NCI-H526 treated with DMSO at 0.1 percent for 48 hours (cell line): ENCODE data around the gene PPP2R3B.
"Not testable (repeated sequence)": the region's sequence is repeated elsewhere in the genome, so short reads cannot be mapped to it uniquely, and the experiment has no call there.

Experiments
- DNase-seq: peaks from one replicate; lab custom pipeline; 2025; lab: John Stamatoyannopoulos, UW

Gene PPP2R3B

GRCh38 chrX:402857-403256 lies 16.1 kb upstream of the PPP2R3B start:
- DNase-seq: no peak

- DNase-seq: no peak
Observed at GRCh38 chrX:400258-400657, 13.6 kb upstream of the PPP2R3B start.

- no peak for DNase-seq
Observed at GRCh38 chrX:397575-397974, 10.9 kb upstream of the PPP2R3B start.

- DNase-seq: no peak
Observed at GRCh38 chrX:394830-395229, 8.1 kb upstream of the PPP2R3B start.

GRCh38 chrX:392575-392846 lies 5.8 kb upstream of the PPP2R3B start:
- DNase-seq: no peak

- no peak for DNase-seq
Observed at GRCh38 chrX:391717-392574, 5.2 kb upstream of the PPP2R3B start.

- no peak for DNase-seq
Observed at GRCh38 chrX:390459-390858, 3.8 kb upstream of the PPP2R3B start.

GRCh38 chrX:389021-389441 lies 2.3 kb upstream of the PPP2R3B start:
- DNase-seq: no peak

- DNase-seq: no peak
Observed at GRCh38 chrX:387729-388128, 1.0 kb upstream of the PPP2R3B start.

- no peak for DNase-seq
Observed at GRCh38 chrX:386239-386767, 404 bp downstream of the PPP2R3B start.

- not testable (repeated sequence) for DNase-seq
Observed at GRCh38 chrX:385736-386135, 971 bp downstream of the PPP2R3B start.

GRCh38 chrX:384861-385260 lies 1.8 kb downstream of the PPP2R3B start:
- no peak for DNase-seq

- no peak for DNase-seq
Observed at GRCh38 chrX:378443-378842, 8.3 kb downstream of the PPP2R3B start.

- DNase-seq: not testable (repeated sequence)
Observed at GRCh38 chrX:376206-376605, 10.5 kb downstream of the PPP2R3B start.

- DNase-seq: no peak
Observed at GRCh38 chrX:375181-376036, 11.3 kb downstream of the PPP2R3B start.

- DNase-seq: no peak
Observed at GRCh38 chrX:374596-374995, 12.1 kb downstream of the PPP2R3B start.

- no peak for DNase-seq
Observed at GRCh38 chrX:373641-374471, 12.9 kb downstream of the PPP2R3B start.

GRCh38 chrX:372856-373640 lies 13.7 kb downstream of the PPP2R3B start:
- DNase-seq: no peak

GRCh38 chrX:371907-372306 lies 14.8 kb downstream of the PPP2R3B start:
- no peak for DNase-seq

- DNase-seq: no peak
Observed at GRCh38 chrX:370963-371745, 15.6 kb downstream of the PPP2R3B start.
